GM12873 (cell line): Measurements from ENCODE around the gene SMARCD3.

ENCODE experiments used
- CTCF ChIP-seq: IDR thresholded peaks from 2 replicates; pipeline ENCODE4 v1.5.1; 2012; ENCODE audit warnings: low read depth, mild to moderate bottlenecking, moderate library complexity, low read length, control low read depth; ENCODE audit not compliant: insufficient read depth; ENCODE audit errors: missing control alignments

SMARCD3 gene

GRCh38 chr7:151272405-151272804, 23.9 kb upstream of the SMARCD3 start:
- TF ChIP-seq CTCF = no peak

- TF ChIP-seq CTCF = no peak
Observed at GRCh38 chr7:151271699-151272355, 23.3 kb upstream of the SMARCD3 start.

- TF ChIP-seq CTCF = no peak
Observed at GRCh38 chr7:151269511-151269910, 21.0 kb upstream of the SMARCD3 start.

- TF ChIP-seq CTCF = no peak
Observed at GRCh38 chr7:151265351-151265931, 16.9 kb upstream of the SMARCD3 start.

GRCh38 chr7:151264615-151265014, 16.1 kb upstream of the SMARCD3 start:
- TF ChIP-seq CTCF = no peak

GRCh38 chr7:151261529-151261928, 13.0 kb upstream of the SMARCD3 start:
- no peak for TF ChIP-seq CTCF

- no peak for TF ChIP-seq CTCF
Observed at GRCh38 chr7:151260883-151261282, 12.4 kb upstream of the SMARCD3 start.

- no peak for TF ChIP-seq CTCF
Observed at GRCh38 chr7:151260471-151260870, 12.0 kb upstream of the SMARCD3 start.
